Small intestine (tissue), 16 donors: ENCODE data around the gene TERT. TPM values are rescaled to one million over a fixed set of nuclear protein-coding genes. Genes with fewer than 3 reads are reported as not detected.
"Not testable (repeated sequence)": the region's sequence is repeated elsewhere in the genome, so short reads cannot be mapped to it uniquely, and the experiment has no call there.

Source experiments
- DNase-seq, 2 donors: peaks; one replicate each; pipeline versions ENCODE4 v3.0.0 to v3.0.0-alpha.2; 2013
- FAIRE-seq: peaks from 2 replicates; lab custom pipeline; 2012; peaks lifted over from hg19 to GRCh38; lab: Jason Lieb, UNC
- H3K27ac ChIP-seq, 3 donors: one replicate each; pipeline ENCODE4 v1.5.1; 2013; ENCODE audit warnings: low read length in 2 of 3, mild to moderate bottlenecking in 2 of 3, control low read depth in 1 of 3, inconsistent platforms in 1 of 3, low read depth in 1 of 3, moderate library complexity in 1 of 3
- H3K27me3 ChIP-seq, 3 donors: one replicate each; pipeline ENCODE4 v1.6.1; 2013; ENCODE audit warnings: low read length in 3 of 3, inconsistent platforms in 1 of 3; ENCODE audit not compliant: control insufficient read depth in 3 of 3, insufficient read depth in 3 of 3
- H3K36me3 ChIP-seq, 3 donors: one replicate each; pipeline ENCODE4 v1.6.1; 2013; ENCODE audit warnings: low read length in 3 of 3, inconsistent platforms in 1 of 3, low read depth in 1 of 3, mild to moderate bottlenecking in 1 of 3, moderate library complexity in 1 of 3; ENCODE audit not compliant: control insufficient read depth in 3 of 3, insufficient read depth in 2 of 3
- H3K4me1 ChIP-seq, 3 donors: one replicate each; pipeline ENCODE4 v1.6.1; 2013; ENCODE audit warnings: low read length in 2 of 3, inconsistent platforms in 1 of 3, low read depth in 1 of 3, mild to moderate bottlenecking in 1 of 3, moderate library complexity in 1 of 3; ENCODE audit not compliant: control insufficient read depth in 3 of 3, insufficient read depth in 2 of 3
- H3K4me3 ChIP-seq, 3 donors: one replicate each; pipeline ENCODE4 v1.5.1; 2013; ENCODE audit warnings: low read length in 3 of 3, control low read depth in 1 of 3, inconsistent platforms in 1 of 3, low read depth in 1 of 3, mild to moderate bottlenecking in 1 of 3, moderate library complexity in 1 of 3
- H3K9me3 ChIP-seq, 2 donors: one replicate each; pipeline ENCODE4 v1.6.1; 2013; ENCODE audit warnings: low read depth in 1 of 2, low read length in 1 of 2; ENCODE audit not compliant: control insufficient read depth in 2 of 2, insufficient read depth in 1 of 2
- WGBS, 3 donors: extraction: QIAGEN DNeasy Blood & Tissue Kit; methylation state at CpG; one replicate each; pipeline ENCODE4 v1.1.7; 2013; 5-methylcytosine and 5-hydroxymethylcytosine counted together
- long read RNA-seq, 10 donors: transcript quantifications; one replicate each; lab custom pipeline, GENCODE V29; 2026
- polyA plus RNA-seq, 4 donors: library from polyadenylated mRNA; stranded (reverse) in 3 of 4; unstranded in 1 of 4; fragments of 200-250 nt in 3 of 4; fragments of 120-200 nt in 1 of 4; gene quantifications; one replicate each; pipeline versions ENCODE4 v1.2.1 to v1.2.3, GENCODE V29; 2013
- donor health status: healthy with polysubstance abuse.
- donor health status: control.
- donor health status: control.
- donor health status: Bipolar disorder and iron deficiency.
- donor health status: healthy.

Gene TERT
- 1 to 10 TPM in 2 of 4 donors, under 1 TPM in 1, not detected in 1; 0.54 to 4.2 (median 1.4) TPM for polyA plus RNA-seq
- long read RNA-seq, donor 1: 0 reads
- long read RNA-seq, donor 2, partial matches to known transcripts: 29 of 46 reads
- long read RNA-seq, donor 2, other reads (novel, unspliced or antisense): 17 of 46 reads
- long read RNA-seq, donor 3: 0 reads
- long read RNA-seq, donor 4: 0 reads
- long read RNA-seq, donor 5: 0 reads
- long read RNA-seq, donor 6, partial matches to known transcripts: 10 of 10 reads
- long read RNA-seq, donor 6, other reads (novel, unspliced or antisense): 0 of 10 reads
- long read RNA-seq, donor 7: 0 reads
- long read RNA-seq, donor 8: 0 reads
- long read RNA-seq, donor 9: 0 reads
- long read RNA-seq, donor 10: 0 reads

- FAIRE-seq (no peak), DNase-seq (peak; percentile 14 to 73)
- peaks cover 0 to 12% (median 10%) of the 10 kb centered on the region in 3 donors for H3K4me1 ChIP-seq
- H3K9me3 ChIP-seq: no peaks in the 10 kb centered on the region
- H3K4me3 ChIP-seq: peak within 1 kb of the TSS in 2 of 3 donors; percentile 17 to 22
- H3K36me3 ChIP-seq: peaks cover 0 to 2% (median 0%) of the 10 kb centered on the region in 3 donors
- no peak within 1 kb of the TSS for H3K27ac ChIP-seq
- H3K27me3 ChIP-seq: peaks cover 3 to 9% (median 3%) of the 10 kb centered on the region in 3 donors
- WGBS, 3 donors: 6 to 26% (median 24%) methylated on average over 69 to 102 of the region's 102 CpGs
These were observed at the start of gene TERT for GRCh38 chr5:1294835-1295649. Gene TERT (minus strand): TSS chr5:1295068. CDS start chr5:1294989, 79 bp downstream.

GRCh38 chr5:1343931-1344901 is 49.3 kb upstream of the TERT start:
- no peak for FAIRE-seq
- H3K27ac ChIP-seq: peak overlapping the region; percentile 8 to 68 (median 45)
- DNase-seq: peak in 1 of 2 donors; percentile 43
- peaks cover 5 to 44% (median 12%) of the 10 kb centered on the region in 3 donors for H3K36me3 ChIP-seq
- H3K4me3 ChIP-seq: peak overlapping the region; percentile 68 to 97 (median 95)
- H3K27me3 ChIP-seq: no peaks in the 10 kb centered on the region
- 2 to 6% (median 3%) methylated on average over 26 to 61 of the region's 61 CpGs for WGBS, 3 donors
- H3K9me3 ChIP-seq: no peaks in the 10 kb centered on the region
- peaks cover 0 to 20% (median 4%) of the 10 kb centered on the region in 3 donors for H3K4me1 ChIP-seq

- Histone ChIP-seq H3K4me3 (no peak overlapping the region), H3K36me3 (peaks cover 5 to 52% (median 17%) of the 10 kb centered on the region in 3 donors), H3K4me1 (peaks cover 0 to 24% (median 4%) of the 10 kb centered on the region in 3 donors), H3K9me3 (no peaks in the 10 kb centered on the region), H3K27ac (no peak overlapping the region), H3K27me3 (no peaks in the 10 kb centered on the region)
- no peak for DNase-seq
- WGBS, 3 donors: 59 to 70% (median 66%) methylated on average over 9 of the region's 9 CpGs
- FAIRE-seq: no peak
These were observed 48.5 kb upstream of the TERT start for GRCh38 chr5:1343315-1343751.

- H3K9me3 ChIP-seq, FAIRE-seq, H3K27ac ChIP-seq, H3K4me3 ChIP-seq, DNase-seq, H3K27me3 ChIP-seq: not testable (repeated sequence)
- WGBS, 3 donors: 86 to 90% (median 89%) methylated on average over 14 of the region's 14 CpGs
- peaks cover 0 to 30% (median 4%) of the 10 kb centered on the region in 3 donors for H3K4me1 ChIP-seq
- peaks cover 5 to 59% (median 21%) of the 10 kb centered on the region in 3 donors for H3K36me3 ChIP-seq
These were observed 47.8 kb upstream of the TERT start for GRCh38 chr5:1342711-1343110.

- peaks cover 8 to 63% (median 22%) of the 10 kb centered on the region in 3 donors for H3K36me3 ChIP-seq
- no peak for FAIRE-seq
These were observed 47.4 kb upstream of the TERT start for GRCh38 chr5:1342268-1342667.

GRCh38 chr5:1341863-1342262 is 47.0 kb upstream of the TERT start:
- 83 to 94% (median 83%) methylated on average over 15 of the region's 15 CpGs for WGBS, 3 donors
- Histone ChIP-seq H3K9me3 (no peaks in the 10 kb centered on the region), H3K4me1 (peaks cover 0 to 38% (median 4%) of the 10 kb centered on the region in 3 donors), H3K27me3 (no peaks in the 10 kb centered on the region), H3K36me3 (peaks cover 9 to 64% (median 25%) of the 10 kb centered on the region in 3 donors), H3K27ac (no peak overlapping the region), H3K4me3 (no peak overlapping the region)
- FAIRE-seq (no peak), DNase-seq (no peak)

More at GRCh38 chr5:1342268-1342667, 47.4 kb upstream of the TERT start:
- no peaks in the 10 kb centered on the region for H3K27me3 ChIP-seq
- 87 to 98% (median 94%) methylated on average over 12 of the region's 12 CpGs for WGBS, 3 donors
- H3K9me3 ChIP-seq: no peaks in the 10 kb centered on the region
- DNase-seq: no peak
- peaks cover 0 to 34% (median 4%) of the 10 kb centered on the region in 3 donors for H3K4me1 ChIP-seq
- no peak overlapping the region for H3K4me3 ChIP-seq
- no peak overlapping the region for H3K27ac ChIP-seq

- H3K27me3 ChIP-seq, H3K9me3 ChIP-seq, FAIRE-seq, DNase-seq, H3K4me3 ChIP-seq, H3K27ac ChIP-seq: not testable (repeated sequence)
- WGBS, 3 donors: 85 to 89% (median 86%) methylated on average over 12 to 17 of the region's 17 CpGs
- Histone ChIP-seq H3K4me1 (peaks cover 0 to 46% (median 9%) of the 10 kb centered on the region in 3 donors), H3K36me3 (peaks cover 10 to 84% (median 30%) of the 10 kb centered on the region in 3 donors)
These were observed 44.9 kb upstream of the TERT start for GRCh38 chr5:1339818-1340210.
